Mesenteric fat pad (tissue), 1 donor: ENCODE data around the gene TAF1D. TPM values are rescaled to one million over a fixed set of nuclear protein-coding genes. Genes with fewer than 3 reads are reported as not detected.
"Not testable (repeated sequence)": the region's sequence is repeated elsewhere in the genome, so short reads cannot be mapped to it uniquely, and the experiment has no call there.

Source experiments
- DNase-seq: peaks from one replicate; pipeline ENCODE4 v3.0.0-alpha.2; 2020; ENCODE audit warnings: low spot score
- total RNA-seq: library from RNA; stranded (reverse); fragmentation: NEBNext Ultra II Directional; extraction: Animal tissue kit (Norgen Biotek cat#: 25700); gene quantifications from one replicate; pipeline ENCODE4 v1.2.1, GENCODE V29; 2021
- donor health status: DM: yes; HTN: yes; CAD: no.

The TAF1D gene
- total RNA-seq, 1 donor from 2014 or later, result 117 TPM

DNA sequence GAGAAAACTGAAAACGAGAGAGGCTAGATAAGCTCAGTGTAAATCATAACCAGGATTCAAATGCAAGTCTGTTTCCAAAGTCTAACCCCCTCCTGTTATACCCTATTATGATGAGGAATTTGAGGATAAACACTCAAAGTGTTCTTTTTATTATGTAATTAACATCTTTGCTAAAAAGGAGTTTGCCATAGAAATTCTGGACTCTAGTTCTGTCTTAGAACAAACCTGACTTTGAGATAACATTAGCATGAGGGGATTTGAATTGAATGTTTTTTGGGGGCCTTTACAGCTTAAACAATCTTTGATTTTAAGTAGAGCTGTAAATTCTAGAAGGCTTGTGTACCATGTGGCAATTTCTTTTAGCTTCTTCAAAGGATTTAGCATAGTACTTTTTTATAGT, 9.7 kb upstream of the TAF1D start:
- DNase-seq, result no peak

DNA sequence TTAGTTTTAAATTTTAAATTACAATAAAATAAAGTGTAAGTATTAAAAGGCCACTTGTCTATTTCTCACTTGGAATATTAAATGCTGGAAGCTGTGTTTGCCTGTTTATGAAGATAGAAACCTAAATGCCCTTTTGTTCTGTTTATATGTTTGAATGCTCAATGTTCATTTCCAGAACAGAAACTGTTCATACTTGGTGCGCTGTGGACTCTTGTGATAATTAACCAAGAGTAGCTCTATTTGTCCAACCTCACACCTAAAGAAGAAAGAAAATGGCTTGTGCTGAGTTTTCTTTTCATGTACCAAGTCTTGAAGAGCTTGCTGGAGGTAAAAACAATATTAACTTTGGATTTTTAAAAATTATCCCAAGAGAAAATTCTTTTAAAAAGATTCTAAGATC, 5.8 kb upstream of the TAF1D start:
- DNase-seq, result no peak

DNA sequence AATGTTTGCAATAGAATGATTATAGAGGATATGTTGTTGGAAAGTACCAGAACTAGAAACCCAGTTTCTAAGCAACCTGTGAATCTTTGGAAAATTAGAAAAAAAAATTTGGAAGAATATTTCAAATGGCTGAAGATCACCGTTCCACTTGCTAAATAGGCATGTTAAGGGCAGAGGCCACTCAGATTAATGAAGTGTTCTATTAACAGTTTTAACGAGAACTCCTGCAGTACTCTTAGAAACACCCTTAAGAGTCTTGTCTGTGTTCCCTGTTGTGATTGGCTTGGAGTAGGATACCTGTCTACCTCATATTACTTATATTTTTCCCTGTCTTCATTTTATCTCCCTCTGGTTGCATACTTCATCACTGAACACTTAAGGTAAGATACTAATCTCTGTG, 4.8 kb upstream of the TAF1D start:
- no peak for DNase-seq

DNA sequence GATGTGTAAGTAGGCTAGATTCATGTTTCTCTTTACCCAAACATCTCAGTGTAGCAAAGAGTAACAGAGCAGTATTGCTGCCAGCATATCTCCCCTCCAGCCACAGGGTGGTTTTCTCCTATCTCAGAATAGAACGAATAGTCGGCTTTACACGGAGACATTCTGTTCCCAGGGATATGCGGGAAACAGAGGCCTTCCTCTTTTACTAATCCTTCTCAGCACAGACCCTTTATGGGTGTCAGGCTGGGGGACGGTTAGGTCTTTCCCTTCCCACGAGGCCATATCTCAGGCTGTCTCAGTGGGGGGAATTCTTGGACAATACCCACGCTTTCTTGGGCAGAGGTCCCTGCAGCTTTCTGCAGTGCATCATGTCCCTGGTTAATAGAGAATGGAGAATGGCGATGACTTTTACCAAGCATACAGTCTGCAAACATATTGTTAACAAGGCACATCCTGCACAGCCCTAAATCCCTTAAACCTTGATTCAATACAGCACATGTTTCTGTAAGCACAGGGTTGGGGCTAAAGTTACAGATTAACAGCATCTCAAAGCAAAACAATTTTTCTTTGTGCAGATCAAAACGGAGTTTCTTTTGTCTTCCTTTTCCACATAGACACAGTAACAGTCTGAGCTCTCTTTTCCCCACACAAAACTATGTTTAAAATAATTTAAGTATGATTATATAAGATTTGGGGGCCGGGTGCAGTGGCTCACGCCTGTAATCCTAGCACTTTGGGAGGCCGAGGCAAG, 3.9 kb upstream of the TAF1D start:
- not testable (repeated sequence) for DNase-seq

DNA sequence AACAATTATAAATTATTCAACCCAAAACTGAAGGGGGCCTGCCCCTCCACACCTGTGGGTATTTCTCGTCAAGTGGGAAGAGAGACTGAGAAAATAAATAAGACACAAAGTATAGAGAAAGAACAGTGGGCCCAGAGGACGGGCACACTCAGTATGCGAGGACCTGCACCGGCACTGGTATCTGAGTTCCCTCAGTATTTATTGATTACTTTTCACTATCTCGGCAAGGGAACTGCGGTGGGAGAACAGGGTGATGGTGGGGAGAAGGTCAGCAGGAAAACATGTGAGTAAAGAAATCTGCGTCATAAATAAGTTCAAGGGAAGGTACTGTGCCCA, 3.3 kb upstream of the TAF1D start:
- DNase-seq, result no peak

DNA sequence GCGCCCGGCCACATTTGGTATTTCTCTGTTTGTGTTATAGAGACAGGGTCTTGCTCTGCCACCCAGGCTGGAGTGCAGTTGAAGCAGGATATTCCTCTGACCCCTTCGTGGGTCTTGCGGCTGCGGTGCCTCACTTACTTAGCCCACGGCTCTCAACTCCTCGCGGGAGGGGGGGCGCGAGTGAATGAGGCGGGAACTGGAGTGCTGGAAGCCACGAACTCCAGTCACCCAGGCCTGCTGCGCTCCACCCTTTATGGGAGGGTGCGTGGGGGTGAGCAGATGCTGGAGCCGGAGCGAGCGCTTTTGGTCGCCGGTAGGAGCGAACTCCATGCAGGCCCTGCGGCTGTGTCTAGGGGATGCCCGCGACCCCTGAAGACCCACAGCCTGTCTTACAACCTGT, 2.0 kb upstream of the TAF1D start:
- no peak for DNase-seq

DNA sequence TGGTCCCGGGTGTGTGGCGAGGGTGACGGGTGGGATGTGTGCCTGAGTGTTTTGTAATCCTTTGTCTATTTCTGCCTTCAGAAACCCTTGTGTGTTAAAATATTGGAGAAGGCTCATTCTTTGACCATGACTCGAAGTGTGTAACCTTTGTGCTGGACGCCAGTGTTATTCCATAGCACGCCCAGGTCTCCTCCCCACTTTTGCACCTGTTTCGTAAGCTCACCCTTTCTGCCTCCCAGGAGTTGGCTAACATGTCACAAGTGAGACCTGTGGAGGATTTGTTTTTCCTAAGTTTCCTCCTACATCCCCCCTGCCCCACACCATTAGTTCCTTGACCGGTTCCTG, 559 bp upstream of the TAF1D start:
- DNase-seq, result no peak

DNA sequence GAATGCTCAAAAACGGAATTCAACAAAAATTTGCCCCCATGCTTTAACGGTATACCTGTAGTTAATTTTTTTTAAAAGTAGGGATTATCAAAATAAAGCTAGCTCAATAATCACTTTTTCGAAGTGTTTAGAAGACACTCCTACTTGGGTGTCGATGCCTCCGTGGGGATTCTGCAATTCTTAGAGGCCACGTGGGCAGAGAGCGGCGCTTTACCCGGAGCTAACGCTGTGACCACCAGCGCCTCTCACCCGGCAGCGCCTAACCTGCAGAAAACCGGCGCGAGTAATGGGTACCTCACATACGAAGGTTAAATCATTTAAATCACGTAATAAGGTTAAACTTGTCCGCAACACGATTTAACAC, 583 bp downstream of the TAF1D start:
- DNase-seq, result no peak

DNA sequence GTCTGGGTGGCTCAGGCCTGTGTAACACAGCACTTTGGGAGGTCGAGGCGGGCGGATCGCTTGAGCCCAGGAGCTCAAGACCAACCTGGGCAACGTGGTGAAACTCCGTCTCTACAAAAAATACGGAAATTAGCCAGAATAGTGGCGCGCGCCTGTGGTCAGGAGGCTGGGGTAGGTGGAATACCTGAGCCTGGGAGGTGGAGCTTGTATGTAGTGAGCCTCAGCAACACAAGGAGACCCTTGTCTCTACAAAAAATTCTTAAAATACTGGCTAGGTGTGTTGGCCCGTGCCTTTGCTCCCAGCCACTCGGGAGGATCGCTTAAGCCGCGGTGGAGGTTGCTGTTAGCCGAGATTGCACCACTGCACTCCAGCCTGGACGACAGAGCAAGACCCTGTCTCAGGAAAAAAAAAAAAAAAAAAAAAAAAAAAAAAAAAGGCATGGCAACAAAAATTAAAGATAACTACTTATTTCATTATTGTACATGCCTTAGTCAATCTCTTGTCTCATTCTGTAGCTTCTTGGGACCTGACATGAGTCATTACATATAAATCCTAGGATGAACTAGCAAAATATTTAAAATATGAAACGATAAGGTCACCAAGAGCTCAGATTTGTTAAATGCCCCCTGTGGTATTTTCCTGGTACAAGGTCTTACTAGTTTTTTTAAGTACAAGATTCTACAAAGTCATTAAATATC, 1.1 kb downstream of the TAF1D start:
- DNase-seq, result no peak

DNA sequence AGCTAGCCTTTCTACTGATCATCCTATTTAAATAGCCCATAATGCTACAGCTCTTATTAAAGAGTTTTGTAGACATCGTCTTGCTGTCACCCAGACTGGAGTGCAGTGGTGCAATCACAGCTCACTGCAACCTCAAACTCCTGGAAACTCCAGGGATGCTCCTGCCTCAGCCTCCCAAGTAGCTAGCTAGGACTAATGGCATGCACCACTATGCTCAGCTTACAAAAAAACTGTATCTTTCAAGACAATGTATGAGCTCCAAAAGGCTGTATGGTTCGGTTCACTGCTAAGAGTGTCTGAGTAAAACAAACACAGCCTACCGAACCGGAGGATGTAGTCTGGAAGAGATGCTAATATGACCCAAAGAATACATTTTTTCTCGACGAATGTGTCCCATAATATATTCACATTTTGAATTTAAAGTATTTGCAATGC, 2.6 kb downstream of the TAF1D start:
- no peak for DNase-seq

DNA sequence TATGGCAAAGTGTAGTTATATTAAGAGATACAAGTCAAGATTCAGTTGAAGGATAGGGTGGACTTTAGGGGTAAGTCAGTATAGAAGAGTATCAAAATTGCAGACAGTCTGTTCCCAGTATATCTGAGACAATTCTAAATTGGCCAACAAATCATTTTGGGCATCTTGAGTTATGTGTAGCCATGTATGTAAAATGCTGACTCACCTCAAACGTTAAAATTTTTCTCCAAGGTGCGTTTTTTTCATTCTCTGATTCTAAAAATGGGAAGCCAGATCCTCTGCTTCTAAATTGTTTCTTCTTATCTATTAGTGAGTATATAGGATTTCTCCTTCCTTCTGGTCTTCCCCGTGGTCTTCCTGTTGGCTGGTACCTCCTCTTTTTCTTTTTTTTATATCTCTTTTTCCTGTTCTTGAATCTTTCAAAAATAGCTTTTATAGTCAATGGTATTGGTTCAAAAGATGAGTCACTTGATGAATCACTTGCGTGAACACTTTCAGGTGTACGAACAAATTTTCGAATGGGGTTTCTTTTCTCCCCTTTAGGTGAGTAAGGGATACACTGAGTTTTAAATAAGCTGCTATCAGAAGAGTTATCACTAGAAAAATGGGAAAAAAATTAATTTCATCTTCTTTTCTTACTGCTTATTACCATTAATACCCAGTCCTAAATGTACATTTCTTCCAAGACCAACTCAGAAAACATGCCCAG, 3.2 kb downstream of the TAF1D start:
- DNase-seq, result no peak

DNA sequence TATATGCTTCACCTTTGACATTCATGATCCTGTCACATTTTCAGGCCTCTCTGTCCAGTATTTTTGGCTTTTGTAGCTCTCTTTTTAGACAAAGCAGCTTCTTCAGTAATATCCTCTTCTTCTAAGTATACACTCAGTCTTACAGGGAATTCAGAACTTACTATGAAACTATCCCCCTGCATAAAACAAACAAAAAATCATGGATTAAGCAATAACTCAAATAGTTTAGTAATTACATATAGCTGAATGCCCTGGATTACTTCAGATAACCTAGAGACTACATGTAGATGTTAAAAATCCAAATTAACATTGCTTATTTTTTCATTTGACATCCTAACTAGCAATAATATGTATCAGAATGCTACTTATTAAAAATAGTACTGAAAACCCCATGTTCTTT, 5.2 kb downstream of the TAF1D start:
- DNase-seq, result no peak

DNA sequence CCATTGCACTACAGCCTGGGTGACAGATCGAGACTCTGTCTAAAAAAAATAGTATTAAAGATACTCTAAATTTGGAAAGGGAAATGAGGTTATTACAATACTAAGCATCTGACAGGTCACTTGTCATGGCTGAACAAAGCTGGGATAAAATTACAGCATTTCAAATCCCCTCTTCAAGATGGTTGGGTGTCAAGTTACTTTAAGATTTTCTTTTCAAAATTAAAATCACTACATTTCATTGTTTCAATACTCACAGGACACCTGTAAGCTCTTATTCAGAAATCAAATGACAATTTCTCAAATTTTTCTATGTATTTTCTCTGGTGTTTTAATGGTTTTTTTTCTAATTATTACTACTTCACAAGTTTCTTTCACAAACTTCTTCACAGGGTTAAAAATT, 5.7 kb downstream of the TAF1D start:
- DNase-seq, result no peak

DNA sequence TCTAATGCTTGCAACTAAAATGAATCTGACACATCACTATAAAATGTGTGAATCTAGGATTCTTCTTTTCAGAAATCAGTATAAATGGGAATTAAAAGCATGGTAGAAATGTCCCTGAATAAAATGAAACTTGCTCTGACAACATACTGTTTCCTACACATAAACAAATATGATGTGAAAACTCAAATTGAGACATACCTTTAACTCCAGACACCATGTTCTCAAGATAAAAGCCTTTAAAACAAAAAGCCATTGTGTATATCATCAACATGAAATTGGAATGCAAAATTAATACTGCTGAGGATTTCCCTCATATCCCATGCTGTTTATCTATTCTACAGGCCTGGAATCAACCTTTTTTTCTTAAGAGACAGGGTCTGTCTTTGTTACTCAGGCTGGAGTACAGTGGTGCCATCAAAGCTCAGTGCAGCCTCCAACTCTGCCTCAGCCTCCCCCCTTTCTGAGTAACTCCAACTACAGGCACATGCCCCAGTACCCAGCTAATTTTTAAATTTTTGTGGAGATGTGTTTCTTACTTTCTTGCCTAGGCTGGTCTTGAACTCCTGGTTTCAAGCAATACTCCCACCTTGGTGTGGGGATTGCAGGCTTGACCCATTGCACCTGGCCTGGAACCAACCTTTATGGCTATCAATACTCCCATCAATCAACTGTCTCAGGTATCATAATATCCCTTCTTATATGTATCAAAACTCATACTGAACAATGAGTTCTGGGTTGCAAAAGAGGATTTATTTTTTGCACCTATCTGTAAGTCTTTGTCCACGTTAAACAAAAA, 6.7 kb downstream of the TAF1D start:
- DNase-seq, result no peak

DNA sequence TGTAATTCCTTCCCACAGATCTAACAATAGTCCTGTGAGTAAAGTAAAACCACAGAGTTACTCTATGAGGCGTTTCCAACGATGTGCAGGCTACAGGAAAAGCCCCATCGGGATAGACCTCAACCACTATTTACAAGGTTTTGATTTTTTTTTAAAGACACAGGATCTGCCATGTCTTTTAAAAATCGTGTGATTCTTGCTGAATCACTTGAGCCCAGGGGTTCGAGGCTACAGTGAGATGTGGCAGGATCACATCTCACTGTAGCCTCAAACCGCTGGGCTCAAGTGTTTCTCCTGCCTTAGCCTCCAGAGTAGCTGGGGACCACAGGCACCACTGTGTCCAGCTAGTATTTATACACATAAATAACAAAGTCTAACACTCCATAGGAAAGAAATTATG, 7.8 kb downstream of the TAF1D start:
- DNase-seq, result no peak

DNA sequence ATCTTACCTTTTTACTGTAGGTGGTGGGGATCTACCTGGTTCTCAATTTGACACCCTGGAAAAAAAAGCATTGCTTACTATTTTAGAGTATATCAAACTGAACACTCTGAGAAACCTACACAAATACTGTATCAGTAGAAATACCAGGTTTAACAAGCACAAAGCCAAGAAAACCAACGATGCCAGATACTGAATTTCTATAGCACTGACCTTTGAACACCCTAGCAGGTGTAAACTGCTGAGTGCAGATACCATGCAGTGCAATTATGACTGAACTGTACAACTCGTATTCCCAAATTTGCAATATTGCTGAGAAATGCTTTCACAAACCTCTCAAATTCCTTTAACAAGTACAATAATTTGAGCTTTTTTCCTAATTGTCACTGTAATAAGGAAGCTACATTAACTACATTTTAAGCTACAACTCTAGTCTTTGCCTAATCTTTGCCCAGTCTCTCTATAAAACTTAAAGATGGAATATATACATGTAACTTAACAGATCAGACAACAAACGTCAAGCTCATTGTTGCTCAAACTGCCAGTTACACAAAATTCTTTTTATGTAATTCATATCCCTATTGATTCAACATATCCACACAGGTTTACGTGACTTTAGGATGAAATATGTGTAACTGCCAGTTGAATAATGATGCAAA, 8.9 kb downstream of the TAF1D start:
- no peak for DNase-seq

DNA sequence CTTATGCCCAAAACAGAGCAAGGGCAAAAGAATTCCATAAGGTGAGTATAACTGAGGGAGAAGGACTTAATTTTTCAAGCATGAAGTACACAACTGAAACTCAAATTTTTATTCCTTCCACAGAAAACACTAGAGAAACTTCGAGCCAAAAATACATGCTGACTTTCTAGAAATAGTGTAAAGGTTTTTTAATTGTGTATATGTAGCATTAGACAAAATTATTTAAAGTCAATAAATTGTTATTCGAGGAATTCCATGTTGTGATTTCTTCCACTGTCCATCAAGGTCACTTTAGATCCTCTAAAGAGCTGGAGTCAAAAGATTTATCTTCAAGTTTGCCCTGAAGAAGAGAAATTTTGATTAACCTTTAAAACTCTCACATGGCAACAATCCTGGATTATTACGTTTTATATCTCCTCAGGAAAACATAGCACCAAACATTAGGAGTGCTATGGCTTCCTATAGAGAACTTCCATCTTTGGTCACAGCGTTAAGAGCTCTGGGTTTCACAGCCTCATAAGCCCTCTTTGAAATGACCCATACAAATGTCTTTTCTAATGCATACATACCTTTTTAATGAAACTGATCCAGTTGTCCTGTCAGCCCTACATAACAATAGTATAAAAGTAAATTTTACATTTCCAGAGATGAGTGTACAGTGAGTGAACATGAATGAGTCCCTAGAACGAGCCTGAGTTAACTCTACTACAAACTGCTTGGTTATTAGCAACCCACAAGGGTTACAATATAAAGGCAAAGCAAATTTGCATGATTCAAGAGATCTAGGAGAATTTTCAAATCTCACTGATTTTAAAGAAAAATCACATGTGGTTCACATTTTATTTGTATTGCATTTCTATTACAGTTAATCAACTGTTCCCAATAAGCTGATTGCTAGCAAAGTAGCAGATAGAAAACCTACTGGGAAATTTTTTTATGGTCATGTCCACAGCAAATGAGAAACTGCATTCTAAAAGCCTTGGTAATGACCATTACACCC, 10.9 kb downstream of the TAF1D start:
- DNase-seq, result no peak

DNA sequence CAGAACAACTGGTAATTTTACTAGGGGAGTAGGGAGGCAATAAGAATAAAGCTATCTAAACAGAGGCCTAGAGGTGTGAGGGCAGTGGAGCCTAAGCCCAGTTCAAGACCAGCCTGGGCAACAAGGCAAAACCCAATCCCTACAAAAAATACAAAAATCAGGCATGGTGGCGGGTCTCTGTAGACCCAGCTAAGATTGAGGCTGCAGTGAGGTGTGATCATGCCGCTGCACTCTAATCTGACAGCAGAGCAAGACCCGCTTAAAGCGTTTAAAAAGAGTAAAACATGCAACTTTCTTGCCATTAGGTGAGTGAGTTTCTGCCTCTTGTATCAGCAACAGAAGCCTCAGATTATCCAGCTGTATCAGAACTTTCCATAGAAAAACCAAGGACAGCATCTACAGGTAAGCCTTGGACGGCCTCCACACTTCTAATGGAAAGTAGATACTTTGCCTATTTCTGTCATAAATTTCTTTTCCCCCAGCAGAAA, 12.1 kb downstream of the TAF1D start:
- DNase-seq, result no peak

DNA sequence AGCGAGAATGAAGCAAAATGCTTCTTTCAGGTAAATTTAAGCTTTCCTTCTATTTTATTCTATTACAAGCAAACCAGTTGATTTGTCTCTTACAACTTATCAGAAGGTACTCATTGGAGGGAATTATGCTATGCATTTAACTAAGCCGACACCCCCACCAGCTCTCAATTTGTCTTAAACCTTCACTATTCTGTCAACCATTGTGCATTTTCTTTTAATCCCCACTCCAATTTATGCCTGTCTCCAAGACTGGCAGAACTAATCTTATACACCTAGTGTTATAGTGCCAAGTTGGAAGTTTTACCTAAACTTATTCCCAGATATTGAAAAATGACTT, 12.5 kb downstream of the TAF1D start:
- DNase-seq, result no peak
